Measurements from ENCODE around the gene YIPF2. TPM values are rescaled to one million over a fixed set of nuclear protein-coding genes. Genes with fewer than 3 reads are reported as not detected.
A peak's percentile ranks its signal among the peaks of the same experiment; 100 is the strongest.

The YIPF2 gene
- total RNA-seq, 1 experiment from 2014 or later: 78.1 TPM

DNA sequence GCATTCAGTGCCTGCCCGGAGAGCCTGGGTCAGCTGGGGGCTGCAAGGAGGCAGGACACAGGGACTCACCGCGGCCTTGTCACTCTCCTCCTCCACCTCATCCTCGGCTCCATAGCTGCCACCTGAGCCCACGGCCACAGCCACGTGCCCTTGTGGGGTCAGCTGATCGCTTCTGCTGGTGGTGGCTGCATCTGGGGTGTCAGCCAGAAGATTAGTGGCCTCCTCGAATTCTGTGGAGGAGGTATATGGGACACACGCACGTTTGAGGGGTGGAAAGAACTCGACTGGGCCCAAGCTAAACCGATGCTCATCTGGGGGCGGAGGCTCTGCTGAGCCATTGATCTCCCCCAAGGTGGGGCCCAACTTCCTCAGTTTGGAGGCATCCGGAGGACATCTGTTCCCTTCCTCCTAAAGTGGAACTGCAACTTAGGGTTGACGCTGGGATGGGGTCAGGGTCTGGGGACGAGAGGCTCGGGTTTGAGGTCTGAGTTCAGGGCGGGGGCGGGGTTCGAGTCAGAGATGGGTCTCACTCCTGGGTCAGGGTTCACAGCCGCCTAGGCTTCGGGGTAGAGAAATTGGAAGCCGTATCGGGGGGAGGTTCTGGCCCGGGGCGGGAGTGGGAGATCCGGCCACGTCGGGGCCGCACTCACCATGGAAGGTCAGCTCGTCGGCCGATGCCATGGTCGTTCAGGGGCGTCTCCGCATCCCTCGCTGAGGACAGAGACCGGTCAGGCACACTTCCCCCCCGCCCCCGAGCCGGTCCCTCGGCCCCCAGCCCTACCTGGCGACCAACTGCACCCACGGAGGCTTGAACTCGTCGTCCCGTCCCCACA is 493 bp downstream of the YIPF2 start:
- TF ChIP-seq, protein P1, sequence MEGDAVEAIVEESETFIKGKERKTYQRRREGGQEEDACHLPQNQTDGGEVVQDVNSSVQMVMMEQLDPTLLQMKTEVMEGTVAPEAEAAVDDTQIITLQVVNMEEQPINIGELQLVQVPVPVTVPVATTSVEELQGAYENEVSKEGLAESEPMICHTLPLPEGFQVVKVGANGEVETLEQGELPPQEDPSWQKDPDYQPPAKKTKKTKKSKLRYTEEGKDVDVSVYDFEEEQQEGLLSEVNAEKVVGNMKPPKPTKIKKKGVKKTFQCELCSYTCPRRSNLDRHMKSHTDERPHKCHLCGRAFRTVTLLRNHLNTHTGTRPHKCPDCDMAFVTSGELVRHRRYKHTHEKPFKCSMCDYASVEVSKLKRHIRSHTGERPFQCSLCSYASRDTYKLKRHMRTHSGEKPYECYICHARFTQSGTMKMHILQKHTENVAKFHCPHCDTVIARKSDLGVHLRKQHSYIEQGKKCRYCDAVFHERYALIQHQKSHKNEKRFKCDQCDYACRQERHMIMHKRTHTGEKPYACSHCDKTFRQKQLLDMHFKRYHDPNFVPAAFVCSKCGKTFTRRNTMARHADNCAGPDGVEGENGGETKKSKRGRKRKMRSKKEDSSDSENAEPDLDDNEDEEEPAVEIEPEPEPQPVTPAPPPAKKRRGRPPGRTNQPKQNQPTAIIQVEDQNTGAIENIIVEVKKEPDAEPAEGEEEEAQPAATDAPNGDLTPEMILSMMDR (IDR thresholded peaks at IDR 0.05; ENCODE audit: insufficient read depth in 1 of 2, low read depth in 1 of 2, low read length in 1 of 2, severe bottlenecking in 1 of 2, unreplicated experiment in 1 of 2): no peak
- peaks cover 3% of the 10 kb centered on the region; the same call in 1 of the 2 replicates for H3K4me1 ChIP-seq
- peak overlapping the region; percentile 99 for H3K4me3 ChIP-seq (ENCODE audit: low read depth, low read length)
- BruUV-seq (replicated peaks): TSS peak; percentile 69
- Mint-ChIP-seq H3K4me1 (ENCODE audit: low read depth, unreplicated experiment) (peaks cover 6% of the 10 kb centered on the region), H3K9me3 (ENCODE audit: unreplicated experiment) (no peaks in the 10 kb centered on the region), H3K27ac (ENCODE audit: unreplicated experiment) (peak overlapping the region; percentile 87), H3K4me3 (ENCODE audit: unreplicated experiment) (peak overlapping the region; percentile 92), H3K36me3 (ENCODE audit: insufficient read depth, unreplicated experiment) (peaks cover 81% of the 10 kb centered on the region), H3K27me3 (ENCODE audit: insufficient read depth, unreplicated experiment) (no peaks in the 10 kb centered on the region)
- intact Hi-C loops (cut with micrococcal nuclease; ENCODE audit: unreplicated experiment): no loop called here
- CTCF ChIA-PET: interaction anchor here (1.1 kb wide), 1 partner anchor 8 kb away, joined by 4 read pairs; no protein-coding TSS in a partner anchor
- no peaks in the 10 kb centered on the region for H3K9me3 ChIP-seq
- no peak for DNase-seq
- no peaks in the 10 kb centered on the region for H3K27me3 ChIP-seq (replicated peaks; ENCODE audit: control insufficient read depth, insufficient read depth, low read length)
- POLR2A ChIA-PET: interaction anchor here (1.0 kb wide), 1 partner anchor 57 kb away, joined by 4 read pairs; the partner anchor contains the start of gene CARM1
- H3K36me3 ChIP-seq (ENCODE audit: control insufficient read depth, insufficient read depth, low read length): no peaks in the 10 kb centered on the region; the same call in 1 of the 2 replicates

DNA sequence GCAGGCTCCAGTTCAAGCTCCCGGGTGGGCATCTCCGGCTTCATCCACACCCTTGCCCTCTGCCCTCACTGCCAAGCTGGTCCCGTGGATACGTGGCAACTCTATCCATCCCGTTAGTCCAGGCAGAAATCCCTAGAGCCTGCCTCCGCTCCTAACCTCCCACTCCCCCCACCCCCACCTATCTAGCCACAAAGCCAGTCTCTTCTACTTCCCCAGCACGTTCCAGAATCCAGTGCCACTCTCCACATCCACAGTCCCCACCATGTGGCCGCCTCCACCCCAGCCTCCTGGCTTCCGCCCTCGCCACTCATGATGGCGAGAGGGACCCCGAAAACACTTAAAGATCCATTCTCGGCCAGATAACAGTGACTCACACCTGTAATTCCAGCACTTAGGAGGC is 3.8 kb downstream of the YIPF2 start:
- no peaks in the 10 kb centered on the region for H3K4me1 ChIP-seq
- DNase-seq: no peak
- Mint-ChIP-seq H3K4me1 (ENCODE audit: low read depth, unreplicated experiment) (peaks cover 6% of the 10 kb centered on the region), H3K9me3 (ENCODE audit: unreplicated experiment) (no peaks in the 10 kb centered on the region), H3K27ac (ENCODE audit: unreplicated experiment) (peak overlapping the region; percentile 77), H3K4me3 (ENCODE audit: unreplicated experiment) (peak overlapping the region; percentile 10), H3K27me3 (ENCODE audit: insufficient read depth, unreplicated experiment) (no peaks in the 10 kb centered on the region), H3K36me3 (ENCODE audit: insufficient read depth, unreplicated experiment) (peaks cover 85% of the 10 kb centered on the region)
- no TSS peak for BruUV-seq (replicated peaks)
- no peak overlapping the region for H3K4me3 ChIP-seq (ENCODE audit: low read depth, low read length)
- TF ChIP-seq, protein P1 (IDR thresholded peaks at IDR 0.05; ENCODE audit: insufficient read depth in 1 of 2, low read depth in 1 of 2, low read length in 1 of 2, severe bottlenecking in 1 of 2, unreplicated experiment in 1 of 2): no peak
- H3K27me3 ChIP-seq (replicated peaks; ENCODE audit: control insufficient read depth, insufficient read depth, low read length): no peaks in the 10 kb centered on the region
- ChIA-PET CTCF (no interaction called here), POLR2A (no interaction called here)
- peaks cover 2% of the 10 kb centered on the region for H3K36me3 ChIP-seq (ENCODE audit: control insufficient read depth, insufficient read depth, low read length)
- H3K9me3 ChIP-seq: no peaks in the 10 kb centered on the region
- intact Hi-C loops (cut with micrococcal nuclease; ENCODE audit: unreplicated experiment): no loop called here

DNA sequence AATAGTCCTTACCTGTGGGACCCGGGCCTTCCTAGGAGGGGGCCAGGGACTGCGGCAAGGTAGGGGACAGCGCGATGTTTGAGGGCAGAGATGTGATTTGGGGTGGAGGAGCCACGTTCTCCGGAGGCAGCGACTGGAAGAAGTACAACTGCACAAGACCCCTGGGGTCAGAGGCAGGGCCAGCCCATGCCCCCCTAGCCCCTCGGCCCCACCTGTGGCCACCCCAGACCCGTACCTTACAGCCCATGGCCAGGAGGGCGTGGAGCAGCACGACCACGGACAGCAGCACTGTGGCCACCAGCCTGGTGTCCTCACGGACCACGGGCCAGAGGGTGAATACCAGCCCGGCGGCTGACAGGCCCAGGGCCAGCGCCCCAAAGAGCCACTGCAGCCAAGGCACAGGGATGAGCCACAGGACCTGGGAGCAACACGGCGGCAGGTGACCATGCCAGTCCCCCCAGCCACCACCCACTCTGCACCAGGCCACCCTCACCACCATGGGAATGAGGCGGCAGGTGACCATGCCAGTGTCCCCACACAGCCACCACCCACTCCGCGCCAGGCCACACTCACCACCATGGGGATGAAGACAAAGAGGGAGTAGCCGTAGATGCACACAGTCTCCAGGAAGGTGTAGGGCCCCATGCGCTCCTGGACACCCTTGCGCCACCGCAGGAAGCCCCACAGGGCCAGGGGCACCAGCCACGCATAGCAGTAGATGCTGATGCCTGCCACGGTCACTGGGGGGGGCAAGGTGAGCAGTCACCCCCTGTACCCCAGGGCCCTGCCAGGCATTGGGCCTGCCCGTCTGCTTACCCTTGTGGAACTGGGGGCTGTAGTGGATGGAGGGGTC is 5.0 kb downstream of the YIPF2 start:
- intact Hi-C loops (cut with micrococcal nuclease; ENCODE audit: unreplicated experiment): no loop called here
- peaks cover 6% of the 10 kb centered on the region for H3K4me1 Mint-ChIP-seq (ENCODE audit: low read depth, unreplicated experiment)
- ChIA-PET CTCF (no interaction called here), POLR2A (no interaction called here)
- Histone ChIP-seq H3K4me1 (no peaks in the 10 kb centered on the region), H3K4me3 (ENCODE audit: low read depth, low read length) (no peak overlapping the region), H3K36me3 (ENCODE audit: control insufficient read depth, insufficient read depth, low read length) (peaks cover 2% of the 10 kb centered on the region), H3K27me3 (replicated peaks; ENCODE audit: control insufficient read depth, insufficient read depth, low read length) (no peaks in the 10 kb centered on the region), H3K9me3 (no peaks in the 10 kb centered on the region)
- BruUV-seq (replicated peaks): no TSS peak
- no peak for DNase-seq
- TF ChIP-seq, protein P1 (IDR thresholded peaks at IDR 0.05; ENCODE audit: insufficient read depth in 1 of 2, low read depth in 1 of 2, low read length in 1 of 2, severe bottlenecking in 1 of 2, unreplicated experiment in 1 of 2): no peak
- no peaks in the 10 kb centered on the region for H3K9me3 Mint-ChIP-seq (ENCODE audit: unreplicated experiment)
- H3K27ac Mint-ChIP-seq (ENCODE audit: unreplicated experiment): peak overlapping the region; percentile 76
- peaks cover 83% of the 10 kb centered on the region for H3K36me3 Mint-ChIP-seq (ENCODE audit: insufficient read depth, unreplicated experiment)
- no peak overlapping the region for H3K4me3 Mint-ChIP-seq (ENCODE audit: unreplicated experiment)
- H3K27me3 Mint-ChIP-seq (ENCODE audit: insufficient read depth, unreplicated experiment): no peaks in the 10 kb centered on the region
